Stimulated activated CD4-positive, alpha-beta T cell treated with anti-CD3 and anti-CD28 coated beads, Interleukin-1b, Interleukin-23, amount 100 ng/mL, for 48 hours (primary cell): Measurements from ENCODE around the gene ADAMTS2.
A peak's percentile ranks its signal among the peaks of the same experiment; 100 is the strongest.

Experiments used
- DNase-seq: peaks from one replicate; pipeline ENCODE4 v3.0.0-alpha.2; 2020

Gene ADAMTS2

GRCh38 chr5:179371681-179372680 lies 26.7 kb upstream of the ADAMTS2 start:
- no peak for DNase-seq

DNA sequence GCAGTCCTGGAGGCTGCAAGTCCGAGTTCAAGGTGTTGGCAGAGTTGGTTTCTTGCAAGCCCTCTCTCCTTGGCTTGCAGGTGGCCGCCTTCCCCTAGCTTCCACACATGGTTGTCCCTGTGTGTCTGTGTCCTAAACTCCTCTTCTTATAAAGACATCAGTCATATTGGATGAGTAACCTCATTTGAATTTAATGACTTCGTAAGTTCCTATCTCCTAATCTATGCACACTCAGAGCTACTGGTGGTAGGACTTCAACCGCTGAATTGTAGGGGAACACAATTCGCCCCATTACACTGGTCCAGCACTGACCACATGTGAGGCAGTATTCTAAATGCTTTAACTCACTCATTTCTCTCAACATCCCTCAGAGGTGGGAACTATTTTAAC lies 25.9 kb upstream of the ADAMTS2 start:
- DNase-seq: no peak

GRCh38 chr5:179370490-179371120 lies 25.3 kb upstream of the ADAMTS2 start:
- no peak for DNase-seq

DNA sequence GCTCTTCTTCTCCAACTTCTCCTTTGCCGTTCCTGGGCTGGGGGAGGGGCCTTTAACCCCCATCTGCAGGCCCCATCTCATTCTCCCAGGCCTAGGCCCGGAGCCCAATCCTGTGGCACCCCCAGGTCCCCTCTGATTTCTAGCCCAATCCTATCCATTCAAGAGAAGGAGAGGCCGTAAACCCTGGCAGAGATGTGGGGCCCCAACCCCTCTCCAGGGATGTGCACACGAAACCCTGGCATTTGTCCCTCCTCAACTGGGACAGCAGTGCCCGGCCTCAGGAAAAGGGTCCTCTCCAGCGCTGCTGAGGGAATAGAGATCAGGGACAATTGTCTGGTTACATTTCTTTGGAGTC lies 24.2 kb upstream of the ADAMTS2 start:
- DNase-seq: no peak

DNA sequence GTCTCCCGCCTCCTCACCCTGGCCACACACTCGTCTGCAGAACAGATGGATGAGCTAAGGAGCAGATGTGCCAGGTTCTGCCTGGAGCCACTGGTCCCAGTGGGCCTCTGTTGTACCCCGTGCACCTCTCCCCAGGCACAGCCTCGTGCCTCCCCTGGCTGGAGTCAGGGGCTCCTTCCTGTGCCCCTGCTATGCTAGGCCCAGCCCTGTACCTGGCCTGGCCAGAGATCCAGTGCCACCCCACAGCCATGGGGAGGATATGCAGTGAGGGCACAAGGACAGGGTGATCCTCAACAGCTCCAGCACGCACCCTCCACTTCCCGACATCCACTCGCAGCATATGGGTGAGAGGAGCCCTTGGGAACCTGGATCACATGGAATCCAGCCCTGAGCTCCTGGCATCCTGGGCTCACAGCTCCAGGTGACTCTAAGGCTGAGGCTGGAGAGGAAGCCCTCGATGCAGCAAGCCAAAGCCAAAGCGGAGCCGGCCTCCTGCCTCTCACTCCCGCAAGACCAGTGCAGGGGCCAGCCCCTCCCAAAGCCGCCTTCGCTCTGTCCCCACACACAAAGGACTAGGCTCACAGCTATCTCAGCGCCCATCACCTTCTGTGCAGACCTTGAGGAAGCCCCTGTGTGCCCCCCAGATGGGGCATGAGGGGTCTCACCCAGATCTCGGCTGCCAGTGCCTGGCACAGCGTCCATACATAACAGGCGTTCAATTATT lies 23.7 kb upstream of the ADAMTS2 start:
- DNase-seq: no peak

DNA sequence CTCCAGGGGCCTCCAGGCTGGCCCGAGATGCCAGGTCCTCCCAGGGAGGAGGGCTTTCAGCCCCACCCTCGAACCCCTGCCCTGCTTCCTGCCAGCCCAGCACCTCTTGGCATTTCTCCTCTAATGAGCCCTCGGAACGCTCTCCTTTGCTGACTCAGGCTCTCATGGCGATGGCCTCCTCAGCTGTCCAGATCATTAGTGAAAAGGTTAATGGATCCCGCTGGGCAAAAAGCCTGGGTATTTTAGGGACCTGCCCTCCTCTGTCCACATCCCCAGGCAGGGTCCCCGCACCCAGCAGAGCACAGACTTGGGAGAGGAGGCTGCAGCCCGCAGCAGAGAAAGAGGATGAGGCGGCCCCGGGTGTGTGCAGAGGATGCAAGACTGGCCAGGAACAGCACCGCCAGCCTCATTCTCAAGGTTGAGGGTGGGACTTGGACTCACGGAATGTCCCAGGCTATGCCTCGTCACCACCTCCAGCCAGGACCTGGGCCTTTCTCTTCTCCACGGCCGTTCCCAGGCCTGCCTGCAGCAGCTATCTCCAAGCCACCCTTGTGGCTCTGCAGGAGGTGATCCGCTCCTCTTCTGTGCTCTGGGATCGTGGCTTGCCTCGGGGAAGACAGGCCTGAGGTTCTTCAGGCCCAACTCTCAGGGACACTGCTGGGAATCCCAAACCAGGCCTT lies 23.0 kb upstream of the ADAMTS2 start:
- DNase-seq: no peak

GRCh38 chr5:179367491-179367890 lies 22.2 kb upstream of the ADAMTS2 start:
- no peak for DNase-seq

- no peak for DNase-seq
Measured at GRCh38 chr5:179362355-179362754, 17.1 kb upstream of the ADAMTS2 start.

GRCh38 chr5:179361037-179361603 lies 15.9 kb upstream of the ADAMTS2 start:
- DNase-seq: no peak

- no peak for DNase-seq
Measured at GRCh38 chr5:179357031-179357430, 11.8 kb upstream of the ADAMTS2 start.

DNA sequence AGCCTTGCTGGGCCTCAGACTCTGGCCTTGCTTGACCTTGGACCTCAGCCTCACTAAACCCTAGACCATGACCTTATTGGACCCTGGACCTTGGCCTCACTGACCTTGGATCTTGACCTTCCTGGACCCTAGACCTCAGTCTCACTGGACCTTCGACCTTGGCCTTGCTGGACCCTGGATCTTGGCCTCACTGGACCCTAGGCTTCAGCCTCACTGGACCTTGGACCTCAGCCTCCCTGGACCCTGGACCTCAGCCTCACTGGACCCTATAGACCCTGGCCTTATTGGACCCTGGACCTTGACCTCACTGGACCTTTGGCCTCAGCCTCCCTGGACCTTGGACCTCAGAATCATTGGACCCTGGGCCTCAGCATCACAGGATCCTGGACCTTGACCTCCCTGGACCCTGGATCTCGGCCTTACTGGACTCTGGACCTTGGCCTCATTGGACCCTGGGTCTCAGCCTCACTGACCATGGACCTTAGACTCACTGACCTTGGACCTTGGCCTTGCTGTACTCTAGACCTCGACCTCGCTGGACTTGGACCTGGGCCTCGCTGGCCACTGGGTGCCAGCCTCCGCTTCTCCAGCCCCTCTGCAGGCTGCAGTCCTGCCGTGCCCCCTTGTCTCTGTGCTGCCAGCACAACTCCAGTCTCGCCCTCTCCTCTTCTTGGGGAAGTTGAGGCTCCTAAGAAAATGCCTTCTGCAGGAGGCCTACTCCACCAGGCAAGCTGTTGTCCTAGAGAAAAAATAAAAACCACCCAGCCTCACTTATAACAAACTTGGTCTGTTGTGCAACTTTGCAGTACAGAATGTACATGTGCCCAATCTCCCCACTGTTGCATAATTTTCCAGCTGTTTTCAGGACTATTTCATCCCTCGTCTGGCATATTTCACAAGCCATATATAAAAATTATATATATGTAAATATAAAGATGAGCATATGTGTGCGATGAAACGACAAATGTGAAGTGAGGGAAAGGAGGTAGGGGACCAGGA lies 11.0 kb upstream of the ADAMTS2 start:
- DNase-seq: no peak

GRCh38 chr5:179354305-179354882 lies 9.1 kb upstream of the ADAMTS2 start:
- no peak for DNase-seq

DNA sequence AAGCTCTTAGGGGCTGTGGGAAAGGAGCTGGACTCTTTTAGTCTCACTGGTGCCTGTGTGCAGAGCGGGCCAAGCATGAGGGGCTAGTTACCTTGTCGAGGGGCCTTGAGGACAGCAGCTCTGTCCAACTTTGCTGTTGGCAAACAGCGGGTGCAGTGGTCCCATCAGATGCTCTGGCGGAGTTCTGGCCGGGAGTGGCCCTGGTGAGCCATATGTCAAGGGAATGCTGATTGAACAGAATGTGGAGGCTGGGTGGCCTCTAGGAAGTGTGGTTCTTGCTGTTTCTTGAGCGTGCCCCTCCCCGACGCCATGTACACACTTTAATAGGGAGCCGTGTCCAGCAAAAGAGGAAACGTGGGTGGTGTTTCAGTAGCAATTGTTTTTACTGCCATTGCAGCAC lies 3.6 kb upstream of the ADAMTS2 start:
- DNase-seq: no peak

DNA sequence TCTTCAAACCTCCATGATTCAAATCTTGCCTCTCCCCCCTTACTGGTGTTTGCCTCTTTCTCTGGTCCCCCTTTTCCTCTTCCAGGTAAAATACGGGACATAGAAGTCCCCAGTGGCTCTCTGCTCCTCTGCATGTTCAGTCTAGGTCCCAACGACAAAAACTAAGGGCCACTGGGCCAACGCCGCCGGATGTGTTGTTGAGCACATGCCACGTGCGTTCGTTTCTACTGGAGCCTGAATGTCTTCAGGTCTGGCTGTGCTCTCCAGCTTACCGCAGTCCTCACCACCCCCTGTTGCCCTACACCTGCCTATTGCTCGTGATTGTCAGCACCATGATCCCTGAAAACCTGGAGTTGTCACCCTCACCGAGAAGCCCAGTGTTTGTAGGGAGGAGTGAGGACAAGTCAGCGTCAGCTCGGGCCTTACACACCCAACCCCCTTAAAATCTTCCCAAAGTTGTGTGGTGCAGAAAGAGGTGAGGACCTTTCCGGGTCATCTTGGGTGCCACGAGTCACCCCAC lies 2.8 kb upstream of the ADAMTS2 start:
- DNase-seq: no peak

GRCh38 chr5:179347581-179347980 lies 2.3 kb upstream of the ADAMTS2 start:
- DNase-seq: no peak

DNA sequence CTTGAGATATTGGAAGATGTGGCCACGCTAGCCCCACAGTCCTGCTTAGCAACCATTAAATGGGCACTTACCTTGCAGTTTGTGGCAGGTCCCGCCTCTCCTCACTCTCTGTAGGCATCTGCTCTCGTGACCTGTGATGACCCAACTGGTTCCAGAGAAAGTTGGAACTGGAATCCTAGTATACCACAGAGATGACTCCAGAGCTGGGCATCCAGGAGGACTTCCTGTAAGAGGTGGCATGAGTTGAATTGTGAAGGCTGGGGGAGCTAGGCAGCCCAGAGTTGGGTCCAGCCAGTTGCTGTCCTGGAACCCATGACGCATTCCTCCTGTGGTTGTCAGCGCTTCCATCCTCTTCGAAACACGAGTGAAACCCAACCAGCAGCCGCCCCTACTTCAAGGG lies 1.6 kb upstream of the ADAMTS2 start:
- DNase-seq: no peak

DNA sequence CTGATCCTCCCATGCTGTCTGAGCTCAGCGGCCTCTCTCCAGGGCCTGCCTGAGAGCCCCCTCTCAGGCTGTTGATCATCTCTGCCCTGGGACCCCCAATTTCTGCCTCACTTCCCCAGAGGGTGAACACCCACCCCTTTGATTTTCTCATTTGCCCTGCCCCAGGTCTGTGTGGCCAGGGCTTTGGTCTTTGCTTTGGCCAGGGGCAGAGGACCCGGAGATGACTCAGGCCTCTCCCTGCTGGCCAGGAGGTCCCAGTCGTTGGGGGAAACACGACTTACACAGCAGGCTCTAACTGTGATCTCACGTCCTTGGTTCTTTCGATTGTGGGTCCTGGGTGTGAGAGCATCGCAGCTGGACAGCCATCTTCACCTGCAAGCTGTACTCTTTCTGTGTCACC lies 1.1 kb upstream of the ADAMTS2 start:
- DNase-seq: no peak

DNA sequence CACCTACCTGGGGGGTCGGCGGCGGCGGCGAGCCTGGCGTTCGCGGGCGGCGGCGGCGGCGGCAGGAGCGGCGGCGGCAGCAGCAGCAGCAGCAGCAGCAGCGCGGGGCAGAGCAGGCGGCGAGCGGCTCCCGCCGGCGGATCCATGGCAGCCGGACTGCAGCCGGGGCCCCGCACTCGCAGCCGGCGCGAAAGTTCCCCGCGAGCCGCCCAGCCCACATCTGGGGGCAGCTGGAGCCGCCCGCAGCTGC lies 153 bp downstream of the ADAMTS2 start:
- DNase-seq: no peak

DNA sequence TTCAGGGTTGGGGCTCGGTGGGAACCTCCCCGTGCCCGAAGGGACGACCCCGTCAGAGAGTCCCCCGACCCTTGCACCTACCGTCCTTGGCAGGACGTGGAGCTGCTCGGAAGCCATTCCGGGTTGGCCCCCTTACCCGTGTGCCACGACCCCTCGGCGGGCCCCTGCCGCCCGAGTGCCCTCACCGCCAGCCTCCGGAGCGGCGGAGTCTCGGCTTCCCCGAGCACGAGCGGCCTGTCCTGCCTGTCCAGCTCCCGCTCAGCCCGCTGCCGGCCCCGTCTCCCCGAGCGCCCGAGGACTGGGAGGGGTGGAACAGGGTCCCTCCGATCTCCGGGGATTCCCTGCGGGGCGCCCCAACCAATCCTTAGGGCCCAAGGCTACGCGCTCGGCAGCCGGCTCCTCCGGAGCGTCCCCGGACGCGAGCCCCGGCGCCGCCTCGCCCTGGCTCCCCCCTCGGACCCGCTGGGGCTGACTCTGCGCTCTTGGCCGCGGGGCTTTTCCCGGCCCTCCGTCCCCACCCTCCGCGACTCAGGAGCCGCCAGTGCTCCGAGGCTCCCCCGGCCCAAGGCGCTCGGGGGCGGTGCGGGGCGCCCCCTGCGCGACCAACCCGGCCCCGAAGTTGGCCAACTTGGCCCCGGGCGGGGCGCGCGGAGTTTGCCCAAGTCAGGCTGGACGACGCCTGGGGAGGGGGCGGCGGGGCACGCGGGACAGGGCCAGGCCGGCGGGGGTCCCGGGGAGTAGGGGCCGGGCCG lies 654 bp downstream of the ADAMTS2 start:
- no peak for DNase-seq

DNA sequence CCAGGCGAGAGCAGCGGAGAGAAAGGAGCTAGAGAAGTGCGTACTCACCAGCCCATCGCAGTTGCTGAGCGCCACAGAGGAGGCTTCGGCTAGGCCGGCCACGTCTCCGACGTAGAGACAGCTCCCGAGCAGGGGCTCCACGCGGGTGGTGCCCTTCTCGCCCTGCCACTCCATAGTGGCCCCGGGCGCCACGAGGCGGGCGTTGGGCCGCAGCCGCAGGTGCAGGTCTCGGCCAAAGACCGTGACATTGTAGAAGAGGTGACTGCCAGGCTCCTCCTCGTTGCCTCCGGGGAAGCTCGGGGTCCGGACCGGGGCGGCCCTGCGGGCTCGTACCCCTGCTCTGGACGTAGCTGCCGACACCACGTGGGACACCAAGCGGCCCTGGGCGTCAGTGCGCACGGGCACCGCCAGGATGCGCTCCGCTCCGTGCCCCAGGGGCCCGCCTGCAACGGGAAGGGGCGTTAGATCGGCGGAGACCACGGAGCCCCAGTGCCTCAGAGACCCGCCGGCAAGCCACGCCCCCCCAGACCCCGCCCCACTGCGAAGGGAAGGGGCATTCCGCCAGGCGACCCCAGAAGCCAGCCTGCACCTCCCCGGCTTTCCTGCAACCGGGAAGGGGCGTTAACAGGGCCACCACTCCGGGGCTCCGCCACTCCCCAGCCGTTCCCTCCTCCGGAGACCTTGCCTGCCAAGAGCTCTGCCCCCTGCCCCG lies 1.4 kb downstream of the ADAMTS2 start:
- peak; percentile 14 for DNase-seq
